ENCODE results near the gene ACO2. TPM values are rescaled to one million over a fixed set of nuclear protein-coding genes. Genes with fewer than 3 reads are reported as not detected.

Gene ACO2
- total RNA-seq, 1 donor: 57.9 TPM

GRCh38 chr22:41544671-41545476 is 76.0 kb downstream of the ACO2 start:
- peaks cover 46% of the 10 kb centered on the region for H3K79me2 ChIP-seq (ENCODE audit: insufficient read depth, low read length)
- peaks cover 29% of the 10 kb centered on the region for H4K20me1 ChIP-seq (ENCODE audit: insufficient read depth, low read length)
- H3K9me3 ChIP-seq (ENCODE audit: low read depth, low read length): no peaks in the 10 kb centered on the region
- H3K27ac ChIP-seq (ENCODE audit: low read depth, low read length): peak overlapping the region; percentile 63
- peaks cover 11% of the 10 kb centered on the region for H3K36me3 ChIP-seq (ENCODE audit: insufficient read depth, low read length)
- H3K4me1 ChIP-seq (ENCODE audit: insufficient read depth, low read length): peaks cover 15% of the 10 kb centered on the region
- no peak for TF ChIP-seq CTCF (IDR thresholded peaks at IDR 0.05; ENCODE audit: extremely low read depth, low read depth, low read length)
- peak overlapping the region; percentile 94 for H3K4me2 ChIP-seq (ENCODE audit: insufficient read depth, low read length)
- H2AFZ ChIP-seq (ENCODE audit: low read length): peak overlapping the region; percentile 89
- H3K27me3 ChIP-seq (ENCODE audit: insufficient read depth, low read length): no peaks in the 10 kb centered on the region
- DNase-seq (ENCODE audit: insufficient read length, low spot score, missing footprints): peak; percentile 22
- peak overlapping the region; percentile 97 for H3K4me3 ChIP-seq (ENCODE audit: insufficient read depth, low read length)

GRCh38 chr22:41548830-41549211 is 79.9 kb downstream of the ACO2 start:
- no peaks in the 10 kb centered on the region for H3K9me3 ChIP-seq (ENCODE audit: low read depth, low read length)
- H3K27ac ChIP-seq (ENCODE audit: low read depth, low read length): no peak overlapping the region
- no peaks in the 10 kb centered on the region for H3K27me3 ChIP-seq (ENCODE audit: insufficient read depth, low read length)
- no peak overlapping the region for H3K4me2 ChIP-seq (ENCODE audit: insufficient read depth, low read length)
- no peak overlapping the region for H3K4me3 ChIP-seq (ENCODE audit: insufficient read depth, low read length)
- no peaks in the 10 kb centered on the region for H3K36me3 ChIP-seq (ENCODE audit: insufficient read depth, low read length)
- peak; percentile 3 for DNase-seq (ENCODE audit: insufficient read length, low spot score, missing footprints)
- TF ChIP-seq CTCF (IDR thresholded peaks at IDR 0.05; ENCODE audit: extremely low read depth, low read depth, low read length): no peak
- peaks cover 6% of the 10 kb centered on the region for H3K4me1 ChIP-seq (ENCODE audit: insufficient read depth, low read length)
- peaks cover under 1% of the 10 kb centered on the region for H4K20me1 ChIP-seq (ENCODE audit: insufficient read depth, low read length)
- H2AFZ ChIP-seq (ENCODE audit: low read length): no peak overlapping the region
- H3K79me2 ChIP-seq (ENCODE audit: insufficient read depth, low read length): peaks cover 7% of the 10 kb centered on the region

- no peaks in the 10 kb centered on the region for H3K27me3 ChIP-seq (ENCODE audit: insufficient read depth, low read length)
- TF ChIP-seq CTCF (IDR thresholded peaks at IDR 0.05; ENCODE audit: extremely low read depth, low read depth, low read length): no peak
- DNase-seq (ENCODE audit: insufficient read length, low spot score, missing footprints): no peak
- H3K4me2 ChIP-seq (ENCODE audit: insufficient read depth, low read length): no peak overlapping the region
- H4K20me1 ChIP-seq (ENCODE audit: insufficient read depth, low read length): no peaks in the 10 kb centered on the region
- no peak overlapping the region for H2AFZ ChIP-seq (ENCODE audit: low read length)
- no peak overlapping the region for H3K27ac ChIP-seq (ENCODE audit: low read depth, low read length)
- no peaks in the 10 kb centered on the region for H3K36me3 ChIP-seq (ENCODE audit: insufficient read depth, low read length)
- H3K4me3 ChIP-seq (ENCODE audit: insufficient read depth, low read length): no peak overlapping the region
- no peaks in the 10 kb centered on the region for H3K4me1 ChIP-seq (ENCODE audit: insufficient read depth, low read length)
- no peaks in the 10 kb centered on the region for H3K79me2 ChIP-seq (ENCODE audit: insufficient read depth, low read length)
- H3K9me3 ChIP-seq (ENCODE audit: low read depth, low read length): no peaks in the 10 kb centered on the region
These were observed 82.1 kb downstream of the ACO2 start for GRCh38 chr22:41550952-41551491.

- DNase-seq (ENCODE audit: insufficient read length, low spot score, missing footprints): peak; percentile 41
- H2AFZ ChIP-seq (ENCODE audit: low read length): peak overlapping the region; percentile 88
- H3K9me3 ChIP-seq (ENCODE audit: low read depth, low read length): no peaks in the 10 kb centered on the region
- no peak for TF ChIP-seq CTCF (IDR thresholded peaks at IDR 0.05; ENCODE audit: extremely low read depth, low read depth, low read length)
- no peak overlapping the region for H3K27ac ChIP-seq (ENCODE audit: low read depth, low read length)
- H3K4me2 ChIP-seq (ENCODE audit: insufficient read depth, low read length): no peak overlapping the region
- no peaks in the 10 kb centered on the region for H3K36me3 ChIP-seq (ENCODE audit: insufficient read depth, low read length)
- no peaks in the 10 kb centered on the region for H4K20me1 ChIP-seq (ENCODE audit: insufficient read depth, low read length)
- H3K27me3 ChIP-seq (ENCODE audit: insufficient read depth, low read length): no peaks in the 10 kb centered on the region
- H3K4me1 ChIP-seq (ENCODE audit: insufficient read depth, low read length): peaks cover 6% of the 10 kb centered on the region
- H3K4me3 ChIP-seq (ENCODE audit: insufficient read depth, low read length): no peak overlapping the region
- no peaks in the 10 kb centered on the region for H3K79me2 ChIP-seq (ENCODE audit: insufficient read depth, low read length)
These were observed 83.1 kb downstream of the ACO2 start for GRCh38 chr22:41551877-41552582.

All from osteoblast (primary cell).